GM12892 (cell line): ENCODE results near the gene TEX264.

Experiments used
- POLR2A ChIP-seq: IDR thresholded peaks from 2 replicates; pipeline ENCODE4 v1.6.1; 2011; ENCODE audit warnings: low read depth, low read length, control low read depth
- TAF1 ChIP-seq: IDR thresholded peaks from 2 replicates; pipeline ENCODE4 v1.6.1; 2011; ENCODE audit warnings: low read depth, mild to moderate bottlenecking, control low read depth, low read length, borderline replicate concordance

GRCh38 chr3:51675201-51675611, 4.2 kb downstream of the TEX264 start:
- no peak for TF ChIP-seq POLR2A
- no peak for TF ChIP-seq TAF1
